Sigmoid colon (tissue), 4 donors: Measurements from ENCODE around the gene ADCY5.

Source experiments
- CTCF ChIP-seq, 4 experiments: fragments of 450-650 bp in 3 of 4; fragments of 200-600 bp in 1 of 4; IDR thresholded peaks; one replicate each; pipeline ENCODE4 v1.5.1; 2016 to 2019; ENCODE audit warnings: antibody characterized with exemption in 4 of 4, mild to moderate bottlenecking in 3 of 4, moderate library complexity in 2 of 4
- EP300 ChIP-seq, 4 donors: sonication (generic); formaldehyde crosslinking; IDR thresholded peaks; one replicate each; pipeline ENCODE4 v1.6.1; 2017; ENCODE audit warnings: antibody characterized with exemption in 4 of 4
- POLR2A ChIP-seq, 2 donors: fragments of 450-650 bp; IDR thresholded peaks; one replicate each; pipeline ENCODE4 v1.6.1; 2016; ENCODE audit warnings: antibody characterized with exemption in 2 of 2, mild to moderate bottlenecking in 2 of 2, moderate library complexity in 2 of 2

DNA sequence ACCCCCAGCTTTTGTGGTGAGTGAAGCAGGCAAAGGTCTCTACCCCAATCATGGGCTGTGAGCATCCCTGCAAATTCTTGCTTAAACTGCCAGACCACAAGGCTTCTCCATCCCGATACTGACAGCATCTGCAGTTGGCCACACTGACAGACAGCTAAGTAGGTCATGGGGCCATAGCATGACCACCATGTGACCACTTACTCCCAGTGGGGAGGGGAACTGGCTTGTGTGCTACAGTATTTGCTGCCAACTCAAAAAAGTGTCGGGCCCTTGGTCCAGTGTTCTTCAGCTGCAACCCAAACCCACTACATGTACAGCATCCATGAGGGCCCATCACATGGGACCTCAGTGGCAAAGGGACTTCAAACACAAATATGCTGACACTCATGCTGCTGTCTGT is 143.7 kb downstream of the ADCY5 start:
- TF ChIP-seq CTCF (IDR thresholded peaks at IDR 0.05): no peak
- TF ChIP-seq POLR2A (IDR thresholded peaks at IDR 0.05): no peak
- no peak for TF ChIP-seq EP300 (IDR thresholded peaks at IDR 0.05)
